Measurements from ENCODE around the gene GNAQ.
"Not testable (repeated sequence)": the region's sequence is repeated elsewhere in the genome, so short reads cannot be mapped to it uniquely, and the experiment has no call there.

Gene GNAQ

DNA sequence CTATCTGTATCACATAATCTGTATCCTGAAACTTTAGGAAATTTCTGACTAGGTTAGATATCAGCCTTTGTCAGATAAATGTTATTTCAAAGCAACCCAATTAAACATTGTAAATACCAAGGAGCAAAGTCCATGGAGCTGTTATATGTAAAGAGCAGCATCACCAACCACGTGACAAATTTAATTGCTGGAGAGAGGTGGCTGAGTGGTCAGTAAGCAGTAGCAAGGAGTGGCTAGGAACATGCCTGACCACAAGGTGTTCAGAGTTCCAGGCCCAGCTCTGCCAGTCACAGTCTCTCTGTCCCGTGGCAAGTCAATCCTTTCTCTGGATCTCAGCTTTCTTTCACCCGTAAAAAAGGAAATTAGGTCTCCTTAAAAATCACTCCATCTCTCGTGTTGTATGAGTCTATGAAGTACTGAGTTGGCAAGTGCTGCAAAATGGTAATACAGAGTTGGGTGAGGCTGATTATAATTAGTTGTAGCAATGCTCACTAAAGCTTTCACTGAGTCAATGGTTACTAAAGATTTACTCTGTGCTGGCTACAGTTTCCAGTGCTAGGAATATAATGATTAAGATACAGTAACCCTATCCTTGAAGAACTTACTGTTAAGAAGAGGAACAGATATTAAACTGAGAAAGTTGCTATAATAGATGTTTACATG, 166.1 kb downstream of the GNAQ start:
- H3K27ac ChIP-seq (ENCODE audit: low read depth, low read length) = no peak overlapping the region
- no peaks in the 10 kb centered on the region for H3K27me3 ChIP-seq (ENCODE audit: insufficient read depth, low read length)
- peaks cover 6% of the 10 kb centered on the region; the same call in 1 of the 2 replicates for H3K36me3 ChIP-seq (ENCODE audit: insufficient read depth, low read length)
- H3K4me3 ChIP-seq (ENCODE audit: low read depth, low read length) = no peak overlapping the region
- H3K79me2 ChIP-seq (ENCODE audit: control insufficient read depth, insufficient read depth, low read length, unreplicated experiment) = no peaks in the 10 kb centered on the region
- no peak overlapping the region for H2AFZ ChIP-seq (ENCODE audit: low read length, unreplicated experiment)
- H3K4me1 ChIP-seq (ENCODE audit: control insufficient read depth, insufficient read depth, low read length, unreplicated experiment) = peaks cover 8% of the 10 kb centered on the region

DNA sequence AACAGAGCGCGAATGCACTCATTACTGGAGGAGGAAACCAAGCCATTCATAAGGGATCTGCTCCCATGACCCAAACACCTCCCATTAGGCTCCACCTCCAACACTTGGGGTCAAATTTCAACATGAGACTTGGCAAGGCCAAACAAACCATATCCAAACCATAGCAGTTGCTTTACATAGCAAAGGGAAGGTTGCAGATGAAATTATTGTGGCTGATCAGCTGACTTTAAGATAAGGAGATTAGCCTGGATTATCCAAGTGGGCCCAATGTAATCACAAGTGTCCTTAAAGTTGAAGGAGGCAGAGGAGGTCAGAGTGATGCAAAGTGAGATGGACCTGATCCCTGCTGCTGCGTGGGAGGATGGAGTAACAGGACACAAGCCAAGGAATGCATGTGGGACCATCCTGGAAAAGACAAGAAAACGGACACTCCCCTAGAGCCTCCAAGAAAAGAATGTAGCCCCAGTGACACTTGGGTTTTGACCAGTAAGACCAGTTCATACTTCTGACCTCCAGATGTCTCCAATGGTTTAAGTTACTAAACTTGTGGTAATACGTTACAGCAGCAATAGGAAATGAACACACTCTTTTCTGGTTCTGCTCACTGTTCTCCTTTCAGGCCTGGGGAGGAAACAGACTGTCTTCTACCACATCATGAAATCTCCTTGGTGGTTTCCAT, 167.3 kb downstream of the GNAQ start:
- Histone ChIP-seq H3K4me3 (ENCODE audit: low read depth, low read length) (no peak overlapping the region), H3K4me1 (ENCODE audit: control insufficient read depth, insufficient read depth, low read length, unreplicated experiment) (peaks cover 8% of the 10 kb centered on the region), H2AFZ (ENCODE audit: low read length, unreplicated experiment) (no peak overlapping the region), H3K27ac (ENCODE audit: low read depth, low read length) (no peak overlapping the region), H3K79me2 (ENCODE audit: control insufficient read depth, insufficient read depth, low read length, unreplicated experiment) (no peaks in the 10 kb centered on the region), H3K36me3 (ENCODE audit: insufficient read depth, low read length) (peaks cover 10% of the 10 kb centered on the region; the same call in 1 of the 2 replicates), H3K27me3 (ENCODE audit: insufficient read depth, low read length) (no peaks in the 10 kb centered on the region)

DNA sequence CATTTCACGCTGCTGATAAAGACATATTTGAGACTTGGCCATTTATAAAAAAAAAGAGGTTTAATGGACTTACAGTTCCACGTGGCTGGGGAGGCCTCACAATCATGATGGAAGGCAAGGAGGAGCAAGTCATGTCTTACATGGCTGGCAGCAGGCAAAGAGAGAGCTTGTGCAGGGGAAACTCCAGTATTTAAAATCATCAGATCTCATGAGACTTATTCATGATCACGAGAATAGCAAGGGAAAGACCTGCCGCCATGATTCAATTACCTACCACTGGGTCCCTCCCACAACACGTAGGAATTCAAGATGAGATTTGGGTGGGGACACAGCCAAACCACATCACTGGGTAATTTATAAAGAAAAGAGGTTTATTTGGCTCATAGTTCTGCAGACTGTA, 168.0 kb downstream of the GNAQ start:
- H3K79me2 ChIP-seq (ENCODE audit: control insufficient read depth, insufficient read depth, low read length, unreplicated experiment); H2AFZ ChIP-seq (ENCODE audit: low read length, unreplicated experiment); H3K27me3 ChIP-seq (ENCODE audit: insufficient read depth, low read length); H3K4me3 ChIP-seq (ENCODE audit: low read depth, low read length); H3K4me1 ChIP-seq (ENCODE audit: control insufficient read depth, insufficient read depth, low read length, unreplicated experiment); H3K27ac ChIP-seq (ENCODE audit: low read depth, low read length): not testable (repeated sequence)
- H3K36me3 ChIP-seq (ENCODE audit: insufficient read depth, low read length) = peaks cover 10% of the 10 kb centered on the region; the same call in 1 of the 2 replicates

DNA sequence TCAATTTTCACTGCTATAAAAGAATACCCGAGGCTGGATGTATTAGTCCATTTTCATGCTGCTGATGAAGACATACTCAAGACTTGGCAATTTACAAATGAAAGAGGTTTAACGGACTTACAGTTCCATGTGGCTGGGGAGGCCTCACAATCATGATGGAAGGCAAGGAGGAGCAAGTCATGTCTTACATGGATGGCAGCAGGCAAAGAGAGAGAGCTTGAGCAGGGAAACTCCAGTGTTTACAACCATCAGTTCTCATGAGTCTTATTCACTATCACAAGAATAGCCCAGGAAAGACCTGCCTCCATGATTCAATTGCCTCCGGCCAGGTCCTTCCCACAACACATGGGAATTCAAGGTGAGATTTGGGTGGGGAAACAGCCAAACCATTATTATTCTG, 170.7 kb downstream of the GNAQ start:
- H3K4me3 ChIP-seq (ENCODE audit: low read depth, low read length); H3K79me2 ChIP-seq (ENCODE audit: control insufficient read depth, insufficient read depth, low read length, unreplicated experiment): not testable (repeated sequence)
- H3K36me3 ChIP-seq (ENCODE audit: insufficient read depth, low read length) = peaks cover 10% of the 10 kb centered on the region; the same call in 1 of the 2 replicates

DNA sequence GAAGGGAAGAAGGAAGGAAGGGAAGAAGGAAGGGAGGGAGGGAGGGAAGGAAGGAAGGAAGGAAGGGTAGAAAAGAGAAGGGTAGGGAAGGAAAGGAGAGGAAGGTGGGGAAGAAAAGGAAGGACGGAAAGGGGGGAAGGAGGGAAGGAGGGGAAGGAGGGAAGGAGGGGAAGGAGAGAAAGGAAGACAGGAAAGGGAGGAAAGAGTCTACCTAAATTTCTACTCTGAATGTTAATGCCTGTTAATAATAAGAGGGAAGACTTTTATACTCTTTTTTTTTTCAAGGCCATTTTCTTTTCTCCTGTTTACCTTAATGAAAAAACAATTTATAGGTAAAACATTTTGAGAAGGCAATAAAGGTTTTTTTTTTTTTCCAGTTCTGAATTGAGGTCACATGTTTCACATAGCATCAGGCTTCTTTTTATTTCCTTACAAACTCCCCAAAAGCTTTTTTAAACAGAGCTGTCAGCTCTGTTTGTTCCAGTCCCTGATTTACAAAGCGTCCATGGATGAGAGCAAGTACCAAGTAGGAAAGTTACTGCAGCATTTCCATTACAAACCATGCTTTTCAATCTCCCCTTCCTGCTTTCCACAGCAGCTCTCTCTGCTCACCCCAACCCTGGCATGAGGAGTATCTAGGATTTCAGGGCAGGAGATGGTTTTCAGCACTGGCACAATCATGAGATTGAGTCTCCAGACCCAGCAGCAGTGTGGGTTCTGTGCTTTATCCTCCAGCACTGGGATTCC, 173.9 kb downstream of the GNAQ start:
- Histone ChIP-seq H3K27me3 (ENCODE audit: insufficient read depth, low read length) (no peaks in the 10 kb centered on the region), H3K36me3 (ENCODE audit: insufficient read depth, low read length) (peaks cover 8% of the 10 kb centered on the region; the same call in 1 of the 2 replicates), H3K4me3 (ENCODE audit: low read depth, low read length) (no peak overlapping the region), H3K4me1 (ENCODE audit: control insufficient read depth, insufficient read depth, low read length, unreplicated experiment) (peaks cover 41% of the 10 kb centered on the region), H3K27ac (ENCODE audit: low read depth, low read length) (no peak overlapping the region), H2AFZ (ENCODE audit: low read length, unreplicated experiment) (no peak overlapping the region), H3K79me2 (ENCODE audit: control insufficient read depth, insufficient read depth, low read length, unreplicated experiment) (peaks cover 9% of the 10 kb centered on the region)

More for the DNA sequence above, 170.7 kb downstream of the GNAQ start:
- not testable (repeated sequence) for H2AFZ ChIP-seq (ENCODE audit: low read length, unreplicated experiment); H3K27me3 ChIP-seq (ENCODE audit: insufficient read depth, low read length); H3K27ac ChIP-seq (ENCODE audit: low read depth, low read length)
- H3K4me1 ChIP-seq (ENCODE audit: control insufficient read depth, insufficient read depth, low read length, unreplicated experiment) = peaks cover 29% of the 10 kb centered on the region

DNA sequence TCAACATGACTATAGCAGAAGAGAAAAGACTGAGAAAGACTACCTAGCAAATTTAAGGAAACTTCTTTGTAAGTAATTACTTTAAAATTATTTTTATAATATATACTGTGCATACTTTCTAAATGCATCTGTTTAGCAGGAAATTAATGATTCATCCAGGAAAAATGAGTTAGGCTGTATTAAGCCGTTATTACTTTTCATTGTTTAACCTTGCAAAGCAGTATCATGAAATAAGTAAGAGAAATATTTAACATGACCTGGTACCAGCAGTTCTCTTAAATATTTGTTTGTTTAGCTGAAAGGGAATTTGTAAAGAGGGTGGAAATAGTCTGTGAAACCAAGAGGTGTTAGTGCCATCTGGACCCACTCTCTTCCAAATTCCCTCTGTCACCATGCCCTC, 175.0 kb downstream of the GNAQ start:
- no peaks in the 10 kb centered on the region for H3K27me3 ChIP-seq (ENCODE audit: insufficient read depth, low read length)
- peaks cover 8% of the 10 kb centered on the region; the same call in 1 of the 2 replicates for H3K36me3 ChIP-seq (ENCODE audit: insufficient read depth, low read length)
- H3K79me2 ChIP-seq (ENCODE audit: control insufficient read depth, insufficient read depth, low read length, unreplicated experiment) = peaks cover 9% of the 10 kb centered on the region
- H2AFZ ChIP-seq (ENCODE audit: low read length, unreplicated experiment) = no peak overlapping the region
- H3K4me1 ChIP-seq (ENCODE audit: control insufficient read depth, insufficient read depth, low read length, unreplicated experiment) = peaks cover 50% of the 10 kb centered on the region
- peak overlapping the region; percentile 61 for H3K27ac ChIP-seq (ENCODE audit: low read depth, low read length)
- peak overlapping the region; percentile 52; the same call in 1 of the 2 replicates for H3K4me3 ChIP-seq (ENCODE audit: low read depth, low read length)

DNA sequence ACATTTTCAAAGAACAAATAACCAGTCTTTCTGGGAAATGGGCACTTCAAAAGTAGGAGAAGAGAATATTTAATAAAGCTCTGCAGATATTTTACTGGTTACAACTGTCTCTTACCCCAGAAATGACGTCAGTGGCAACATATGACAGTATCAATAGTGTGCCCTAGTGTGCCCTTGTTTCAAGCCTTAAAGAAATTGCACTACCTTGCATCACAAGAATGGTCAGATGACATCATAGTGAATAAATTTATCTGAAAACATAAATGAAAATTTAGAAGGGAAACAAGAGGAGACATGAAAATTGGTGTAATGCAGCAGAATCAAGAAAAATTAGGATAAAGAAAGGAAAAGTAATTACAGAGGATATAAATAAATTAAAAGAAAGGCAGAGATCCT, 176.7 kb downstream of the GNAQ start:
- Histone ChIP-seq H3K27ac (ENCODE audit: low read depth, low read length) (no peak overlapping the region), H3K36me3 (ENCODE audit: insufficient read depth, low read length) (peaks cover 3% of the 10 kb centered on the region; the same call in 1 of the 2 replicates), H3K79me2 (ENCODE audit: control insufficient read depth, insufficient read depth, low read length, unreplicated experiment) (peaks cover 9% of the 10 kb centered on the region), H2AFZ (ENCODE audit: low read length, unreplicated experiment) (no peak overlapping the region), H3K4me3 (ENCODE audit: low read depth, low read length) (no peak overlapping the region), H3K4me1 (ENCODE audit: control insufficient read depth, insufficient read depth, low read length, unreplicated experiment) (peaks cover 52% of the 10 kb centered on the region), H3K27me3 (ENCODE audit: insufficient read depth, low read length) (no peaks in the 10 kb centered on the region)

DNA sequence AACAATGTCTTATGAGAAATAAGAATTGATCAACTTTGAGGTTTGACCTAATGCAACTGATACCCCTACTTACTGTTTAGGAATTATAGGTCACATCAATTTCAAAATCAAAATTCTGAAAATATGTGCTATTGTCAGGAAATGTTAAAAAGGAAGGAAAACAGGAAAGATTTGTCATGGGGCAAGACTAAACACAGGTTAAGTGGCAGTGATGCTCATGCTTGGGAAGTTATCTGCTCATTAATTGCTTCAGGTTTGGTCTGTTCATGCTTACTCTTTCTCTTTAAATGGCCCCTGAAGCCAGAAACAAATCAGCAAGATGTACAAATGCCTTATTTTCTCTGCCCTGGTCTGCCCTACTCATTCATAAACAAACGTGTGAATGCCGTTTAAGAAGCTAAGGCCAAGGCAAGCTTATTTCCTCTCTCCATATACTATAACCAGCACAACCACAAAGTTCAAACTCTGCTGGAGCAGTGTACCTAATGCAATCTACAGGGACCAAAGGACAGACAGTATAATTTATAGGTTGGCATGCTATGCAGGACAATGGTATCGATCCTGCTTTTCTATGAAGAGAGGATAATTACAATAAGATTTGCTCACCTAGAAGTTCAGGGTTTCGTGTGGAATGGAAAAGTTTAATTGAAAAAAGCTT, 177.2 kb downstream of the GNAQ start:
- H2AFZ ChIP-seq (ENCODE audit: low read length, unreplicated experiment) = no peak overlapping the region
- H3K27me3 ChIP-seq (ENCODE audit: insufficient read depth, low read length) = no peaks in the 10 kb centered on the region
- peaks cover 55% of the 10 kb centered on the region for H3K4me1 ChIP-seq (ENCODE audit: control insufficient read depth, insufficient read depth, low read length, unreplicated experiment)
- peaks cover under 1% of the 10 kb centered on the region; the same call in 1 of the 2 replicates for H3K36me3 ChIP-seq (ENCODE audit: insufficient read depth, low read length)
- peaks cover 9% of the 10 kb centered on the region for H3K79me2 ChIP-seq (ENCODE audit: control insufficient read depth, insufficient read depth, low read length, unreplicated experiment)
- no peak overlapping the region for H3K4me3 ChIP-seq (ENCODE audit: low read depth, low read length)
- no peak overlapping the region for H3K27ac ChIP-seq (ENCODE audit: low read depth, low read length)

DNA sequence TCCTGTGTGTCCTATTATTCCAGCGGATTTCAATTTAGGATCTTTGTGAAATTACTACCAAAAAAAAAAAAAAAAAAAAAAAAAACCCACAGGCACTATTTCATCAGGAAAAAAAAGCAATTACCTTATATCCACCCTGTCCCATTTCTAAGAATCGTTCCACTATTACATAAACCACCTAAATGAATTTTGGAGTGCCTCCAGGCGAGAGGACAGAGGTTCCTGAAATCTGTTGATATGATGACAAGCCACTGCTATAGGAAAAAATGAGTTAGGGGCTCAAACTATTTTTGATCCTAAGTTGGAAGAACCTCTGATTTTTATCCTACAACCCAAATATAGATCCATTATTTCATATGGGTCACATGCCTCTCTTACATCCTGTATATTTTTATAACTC, 177.9 kb downstream of the GNAQ start:
- Histone ChIP-seq H3K27ac (ENCODE audit: low read depth, low read length) (no peak overlapping the region), H3K4me3 (ENCODE audit: low read depth, low read length) (no peak overlapping the region), H3K36me3 (ENCODE audit: insufficient read depth, low read length) (no peaks in the 10 kb centered on the region), H2AFZ (ENCODE audit: low read length, unreplicated experiment) (no peak overlapping the region), H3K4me1 (ENCODE audit: control insufficient read depth, insufficient read depth, low read length, unreplicated experiment) (peaks cover 60% of the 10 kb centered on the region), H3K27me3 (ENCODE audit: insufficient read depth, low read length) (no peaks in the 10 kb centered on the region), H3K79me2 (ENCODE audit: control insufficient read depth, insufficient read depth, low read length, unreplicated experiment) (peaks cover 9% of the 10 kb centered on the region)

DNA sequence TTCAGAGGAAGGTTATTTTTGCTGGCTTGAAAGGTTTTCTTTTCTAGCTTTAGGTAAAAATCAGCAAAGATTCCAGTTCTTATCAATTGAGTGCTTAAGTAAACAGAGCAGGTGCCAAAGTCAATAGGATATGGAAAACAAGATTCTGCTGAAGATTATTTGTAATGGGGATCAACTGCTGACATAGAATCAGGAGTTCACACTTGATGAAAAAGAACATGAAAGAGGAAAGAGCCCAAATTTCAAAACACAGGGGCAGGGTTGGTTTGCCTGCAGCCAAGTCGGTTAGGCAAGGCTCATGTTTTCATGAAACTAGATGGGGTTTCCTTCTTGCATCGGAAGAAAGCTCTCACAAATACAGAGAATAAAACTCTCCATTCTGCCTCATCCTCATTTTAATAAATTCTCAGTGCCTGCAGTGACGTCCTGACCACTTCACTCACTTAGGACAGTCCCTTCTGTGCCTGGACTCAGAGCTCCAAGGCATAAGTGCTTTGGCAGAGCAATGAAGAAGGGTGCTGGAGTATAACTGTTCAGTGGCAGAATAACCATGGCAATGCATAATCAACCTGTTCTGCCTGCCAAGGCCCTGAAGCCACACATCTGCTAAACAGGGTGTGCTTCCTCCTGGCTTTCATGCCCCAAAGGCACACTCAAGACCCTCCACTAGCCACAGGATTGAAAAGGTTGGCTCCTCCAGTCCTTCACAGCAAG, 179.6 kb downstream of the GNAQ start:
- H3K27ac ChIP-seq (ENCODE audit: low read depth, low read length) = no peak overlapping the region
- H3K36me3 ChIP-seq (ENCODE audit: insufficient read depth, low read length) = no peaks in the 10 kb centered on the region
- H3K4me1 ChIP-seq (ENCODE audit: control insufficient read depth, insufficient read depth, low read length, unreplicated experiment) = peaks cover 66% of the 10 kb centered on the region
- peaks cover 19% of the 10 kb centered on the region for H3K79me2 ChIP-seq (ENCODE audit: control insufficient read depth, insufficient read depth, low read length, unreplicated experiment)
- no peak overlapping the region for H2AFZ ChIP-seq (ENCODE audit: low read length, unreplicated experiment)
- no peaks in the 10 kb centered on the region for H3K27me3 ChIP-seq (ENCODE audit: insufficient read depth, low read length)
- no peak overlapping the region for H3K4me3 ChIP-seq (ENCODE audit: low read depth, low read length)

Data from ACC112 (cell line).